Transverse colon (tissue), 3 donors: ENCODE measurements around the gene SCGB1C1.
"Not testable (repeated sequence)": the region's sequence is repeated elsewhere in the genome, so short reads cannot be mapped to it uniquely, and the experiment has no call there.

ENCODE experiments used
- CTCF ChIP-seq, 5 experiments: fragments of 200-600 bp in 3 of 5; fragments of 450-650 bp in 2 of 5; sonication (generic) in 3 of 5; IDR thresholded peaks; 1 replicate in 2 of 5; 2 replicates in 3 of 5; pipeline ENCODE4 v1.5.1; 2016 to 2017; ENCODE audit warnings: antibody characterized with exemption in 5 of 5, inconsistent platforms in 3 of 5, mild to moderate bottlenecking in 2 of 5, moderate library complexity in 1 of 5
- POLR2A ChIP-seq: fragments of 450-650 bp; IDR thresholded peaks from one replicate; pipeline ENCODE4 v1.6.1; 2016; ENCODE audit warnings: antibody characterized with exemption, mild to moderate bottlenecking, moderate library complexity

GRCh38 chr11:191490-192478 lies 1.1 kb upstream of the SCGB1C1 start:
- not testable (repeated sequence) for TF ChIP-seq POLR2A
- peak; percentile 27 to 56 (median 35) for TF ChIP-seq CTCF (IDR thresholded peaks at IDR 0.05)
